H9 (cell line): ENCODE results near the gene PRSS50. TPM values are rescaled to one million over a fixed set of nuclear protein-coding genes. Genes with fewer than 3 reads are reported as not detected.
"Not testable (repeated sequence)": the region's sequence is repeated elsewhere in the genome, so short reads cannot be mapped to it uniquely, and the experiment has no call there.

ENCODE experiments used
- DNase-seq: peaks from one replicate; pipeline ENCODE4 v3.0.0-alpha.2; 2017
- H2AFZ ChIP-seq: one replicate; pipeline ENCODE4 v1.6.1; 2013; ENCODE audit warnings: mild to moderate bottlenecking, low read length, control low read depth, moderate library complexity
- H2AK5ac ChIP-seq: 2 replicates; pipeline ENCODE4 v1.6.1; 2013; ENCODE audit warnings: low read length, control low read depth, mixed read lengths; ENCODE audit not compliant: insufficient read length
- H2BK120ac ChIP-seq: one replicate; pipeline ENCODE4 v1.6.1; 2013; ENCODE audit warnings: low read depth, mild to moderate bottlenecking, low read length, control low read depth, inconsistent platforms; ENCODE audit not compliant: poor library complexity, severe bottlenecking
- H2BK12ac ChIP-seq: 2 replicates; pipeline ENCODE4 v1.6.1; 2013; ENCODE audit warnings: low read length, control low read depth, mixed read lengths, low read depth; ENCODE audit not compliant: insufficient read length
- H2BK15ac ChIP-seq: 2 replicates; pipeline ENCODE4 v1.6.1; 2013; ENCODE audit warnings: low read depth, low read length, control low read depth
- H2BK20ac ChIP-seq: one replicate; pipeline ENCODE4 v1.6.1; 2013; ENCODE audit warnings: low read depth, mild to moderate bottlenecking, low read length, control low read depth, inconsistent platforms; ENCODE audit not compliant: poor library complexity, severe bottlenecking
- H2BK5ac ChIP-seq: 2 replicates; pipeline ENCODE4 v1.6.1; 2013; ENCODE audit warnings: low read length, control low read depth, mixed read lengths; ENCODE audit not compliant: insufficient read length
- H3K14ac ChIP-seq: 2 replicates; pipeline ENCODE4 v1.6.1; 2013; ENCODE audit warnings: low read length, control low read depth; ENCODE audit not compliant: insufficient read depth
- H3K18ac ChIP-seq: 2 replicates; pipeline ENCODE4 v1.6.1; 2013; ENCODE audit warnings: low read depth, mild to moderate bottlenecking, mixed read lengths, low read length, control low read depth; ENCODE audit not compliant: insufficient read length
- H3K23ac ChIP-seq: 2 replicates; pipeline ENCODE4 v1.6.1; 2013; ENCODE audit warnings: low read length, control low read depth, mixed read lengths, low read depth; ENCODE audit not compliant: insufficient read length
- H3K23me2 ChIP-seq: 2 replicates; pipeline ENCODE4 v1.6.1; 2013; ENCODE audit warnings: low read depth, mild to moderate bottlenecking, mixed read lengths, low read length, control low read depth; ENCODE audit not compliant: insufficient read length, poor library complexity, severe bottlenecking
- H3K27ac ChIP-seq: 2 replicates; pipeline ENCODE4 v1.5.1; 2013; ENCODE audit warnings: low read length, control low read depth, mixed read lengths, low read depth; ENCODE audit not compliant: insufficient read length
- H3K27me3 ChIP-seq: 2 replicates; pipeline ENCODE4 v1.6.1; 2013; ENCODE audit warnings: low read length, control low read depth, inconsistent platforms; ENCODE audit not compliant: insufficient read depth
- H3K4ac ChIP-seq: 2 replicates; pipeline ENCODE4 v1.6.1; 2013; ENCODE audit warnings: low read depth, mild to moderate bottlenecking, control low read depth, inconsistent platforms, low read length, moderate library complexity
- H3K4me1 ChIP-seq: 2 replicates; pipeline ENCODE4 v1.6.1; 2013; ENCODE audit warnings: low read length, control low read depth, inconsistent platforms; ENCODE audit not compliant: insufficient read depth
- H3K4me2 ChIP-seq: 2 replicates; pipeline ENCODE4 v1.6.1; 2013; ENCODE audit warnings: low read length, control low read depth, mixed read lengths; ENCODE audit not compliant: insufficient read length, insufficient read depth
- H3K56ac ChIP-seq: 2 replicates; pipeline ENCODE4 v1.6.1; 2013; ENCODE audit warnings: low read depth, mild to moderate bottlenecking, mixed read lengths, low read length, control low read depth; ENCODE audit not compliant: insufficient read length
- H3K79me1 ChIP-seq: 2 replicates; pipeline ENCODE4 v1.6.1; 2013; ENCODE audit warnings: low read depth, mild to moderate bottlenecking, moderate library complexity, low read length, control low read depth, inconsistent platforms; ENCODE audit not compliant: insufficient read depth, poor library complexity, severe bottlenecking
- H3K79me2 ChIP-seq: 2 replicates; pipeline ENCODE4 v1.6.1; 2013; ENCODE audit warnings: low read length, control low read depth, inconsistent platforms; ENCODE audit not compliant: insufficient read depth
- H3K9ac ChIP-seq: 2 replicates; pipeline ENCODE4 v1.6.1; 2013; ENCODE audit warnings: low read length, control low read depth, mixed read lengths; ENCODE audit not compliant: insufficient read length; ENCODE audit errors: extremely low read depth
- H3K9me3 ChIP-seq: one replicate; pipeline ENCODE4 v1.6.1; 2013; ENCODE audit warnings: low read depth, low read length, inconsistent platforms; ENCODE audit not compliant: control insufficient read depth
- H3T11ph ChIP-seq: one replicate; pipeline ENCODE4 v1.6.1; 2013; ENCODE audit warnings: mild to moderate bottlenecking, low read length, control low read depth, inconsistent platforms
- H4K20me1 ChIP-seq: one replicate; pipeline ENCODE4 v1.6.1; 2013; ENCODE audit not compliant: control insufficient read depth, insufficient read length, insufficient read depth
- H4K5ac ChIP-seq: 2 replicates; pipeline ENCODE4 v1.6.1; 2013; ENCODE audit warnings: low read depth, mild to moderate bottlenecking, mixed read lengths, low read length, control low read depth; ENCODE audit not compliant: insufficient read length
- H4K8ac ChIP-seq: replicated peaks from 2 replicates; pipeline ENCODE4 v1.6.1; 2013; ENCODE audit warnings: low read length, control low read depth, mixed read lengths, low read depth; ENCODE audit not compliant: insufficient read length
- H4K91ac ChIP-seq: 2 replicates; pipeline ENCODE4 v1.6.1; 2013; ENCODE audit warnings: low read depth, mild to moderate bottlenecking, moderate library complexity, mixed read lengths, low read length, control low read depth; ENCODE audit not compliant: insufficient read length
- H3K27ac Mint-ChIP-seq, 3 experiments: 2 replicates in 2 of 3; 3 replicates in 1 of 3; pipeline ENCODE4 v1.8.0; 2020 to 2021; ENCODE audit warnings: mixed read lengths in 3 of 3, mild to moderate bottlenecking in 1 of 3, moderate library complexity in 1 of 3
- H3K27me3 Mint-ChIP-seq: 2 replicates; pipeline ENCODE4 v1.8.0; 2021; ENCODE audit warnings: low read depth, mild to moderate bottlenecking, moderate library complexity, mixed read lengths
- H3K36me3 Mint-ChIP-seq, 3 experiments: 2 replicates in 2 of 3; 3 replicates in 1 of 3; pipeline ENCODE4 v1.8.0; 2020 to 2021; ENCODE audit warnings: low read depth in 3 of 3, mixed read lengths in 3 of 3; ENCODE audit not compliant: insufficient read depth in 1 of 3
- H3K4me1 Mint-ChIP-seq, 2 experiments: 2 replicates each; pipeline ENCODE4 v1.8.0; 2020; ENCODE audit warnings: mixed read lengths in 2 of 2
- H3K4me3 Mint-ChIP-seq, 2 experiments: 2 replicates in 1 of 2; 3 replicates in 1 of 2; pipeline ENCODE4 v1.8.0; 2020 to 2021; ENCODE audit warnings: mild to moderate bottlenecking in 2 of 2, mixed read lengths in 2 of 2, moderate library complexity in 1 of 2
- H3K9me3 Mint-ChIP-seq, 2 experiments: 2 replicates in 1 of 2; 3 replicates in 1 of 2; pipeline ENCODE4 v1.8.0; 2020; ENCODE audit warnings: mild to moderate bottlenecking in 2 of 2, mixed read lengths in 2 of 2, moderate library complexity in 1 of 2
- WGBS: extraction: QIAGEN DNeasy Blood & Tissue Kit; methylation state at CpG from one replicate; pipeline ENCODE4 v1.1.7; 2013; ENCODE audit warnings: missing lambda C conversion rate, low lambda C conversion rate, mixed read lengths; ENCODE audit not compliant: insufficient read length; ENCODE audit errors: extremely low coverage; 5-methylcytosine and 5-hydroxymethylcytosine counted together
- total RNA-seq: library from RNA; stranded (reverse); gene quantifications from 2 replicates; pipeline ENCODE4 v1.2.1, GENCODE V29; 2021
- TF ChIP-seq, protein P1 (sequence below): fragments of 200-600 bp; sonication (generic); conservative IDR thresholded peaks from 3 replicates; pipeline ENCODE4 v1.8.0; 2021; ENCODE audit warnings: antibody characterized with exemption, mild to moderate bottlenecking

Gene PRSS50
- total RNA-seq, 1 experiment from 2014 or later: 0.24 TPM

DNA sequence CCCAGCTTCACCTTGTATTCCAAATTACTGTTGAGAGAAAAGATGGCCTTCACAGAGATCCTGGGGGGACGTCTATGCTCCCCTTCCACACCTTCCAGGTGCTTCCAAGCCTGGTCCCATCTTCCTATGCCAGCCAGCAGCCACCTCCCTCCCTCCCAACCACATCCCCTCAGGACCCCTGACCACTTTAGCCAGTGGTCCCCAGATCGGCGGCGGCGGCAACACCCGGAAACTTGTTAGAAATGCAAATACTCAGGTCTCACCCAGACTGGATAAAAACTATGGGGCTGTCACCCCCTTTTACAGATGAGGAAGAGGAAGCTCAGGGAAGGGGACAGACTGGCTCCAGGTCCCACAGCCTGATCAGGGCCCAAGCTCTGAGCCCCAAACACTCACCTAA is 38.0 kb upstream of the PRSS50 start:
- Histone ChIP-seq H3K14ac (no peak overlapping the region), H4K20me1 (no peaks in the 10 kb centered on the region), H4K91ac (no peak overlapping the region), H4K8ac (no peak overlapping the region), H2AK5ac (no peak overlapping the region), H2BK5ac (no peak overlapping the region), H3K4me1 (no peaks in the 10 kb centered on the region; the same call in 1 of the 2 replicates), H3K4me2 (no peak overlapping the region), H3K23ac (no peak overlapping the region), H3K27ac (no peak overlapping the region), H2BK20ac (no peak overlapping the region), H3K9ac (no peak overlapping the region), H3K79me1 (no peaks in the 10 kb centered on the region), H3K56ac (no peak overlapping the region), H3K27me3 (no peaks in the 10 kb centered on the region), H4K5ac (no peak overlapping the region), H3K9me3 (no peaks in the 10 kb centered on the region), H2BK12ac (no peak overlapping the region), H2BK120ac (no peak overlapping the region), H3K4ac (no peak overlapping the region), H3K79me2 (no peaks in the 10 kb centered on the region), H3T11ph (no peak overlapping the region), H2BK15ac (no peak overlapping the region), H2AFZ (no peak overlapping the region), H3K23me2 (no peaks in the 10 kb centered on the region), H3K18ac (no peak overlapping the region)
- Mint-ChIP-seq H3K27me3 (no peaks in the 10 kb centered on the region; the same call in 1 of the 2 replicates), H3K4me1 (peaks cover 10 to 11% of the 10 kb centered on the region in 2 experiments), H3K4me3 (no peak overlapping the region), H3K9me3 (no peaks in the 10 kb centered on the region), H3K36me3 (no peaks in the 10 kb centered on the region; a peak in 1 of 7 replicates), H3K27ac (peak overlapping the region in 1 of 3 experiments; percentile 36; a peak in 1 of 7 replicates)
- TF ChIP-seq, protein P1, sequence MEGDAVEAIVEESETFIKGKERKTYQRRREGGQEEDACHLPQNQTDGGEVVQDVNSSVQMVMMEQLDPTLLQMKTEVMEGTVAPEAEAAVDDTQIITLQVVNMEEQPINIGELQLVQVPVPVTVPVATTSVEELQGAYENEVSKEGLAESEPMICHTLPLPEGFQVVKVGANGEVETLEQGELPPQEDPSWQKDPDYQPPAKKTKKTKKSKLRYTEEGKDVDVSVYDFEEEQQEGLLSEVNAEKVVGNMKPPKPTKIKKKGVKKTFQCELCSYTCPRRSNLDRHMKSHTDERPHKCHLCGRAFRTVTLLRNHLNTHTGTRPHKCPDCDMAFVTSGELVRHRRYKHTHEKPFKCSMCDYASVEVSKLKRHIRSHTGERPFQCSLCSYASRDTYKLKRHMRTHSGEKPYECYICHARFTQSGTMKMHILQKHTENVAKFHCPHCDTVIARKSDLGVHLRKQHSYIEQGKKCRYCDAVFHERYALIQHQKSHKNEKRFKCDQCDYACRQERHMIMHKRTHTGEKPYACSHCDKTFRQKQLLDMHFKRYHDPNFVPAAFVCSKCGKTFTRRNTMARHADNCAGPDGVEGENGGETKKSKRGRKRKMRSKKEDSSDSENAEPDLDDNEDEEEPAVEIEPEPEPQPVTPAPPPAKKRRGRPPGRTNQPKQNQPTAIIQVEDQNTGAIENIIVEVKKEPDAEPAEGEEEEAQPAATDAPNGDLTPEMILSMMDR: no peak
- DNase-seq: no peak
- no CpG with 5 or more reads among the region's 6 CpGs for WGBS

GRCh38 chr3:46753127-46753526 is 35.5 kb upstream of the PRSS50 start:
- not testable (repeated sequence) for H3K9me3 Mint-ChIP-seq, H3K18ac ChIP-seq, H3K14ac ChIP-seq, H3K36me3 Mint-ChIP-seq, H2BK5ac ChIP-seq, H3K56ac ChIP-seq, H3K4me1 ChIP-seq, H3K23me2 ChIP-seq, H4K5ac ChIP-seq, H3K4ac ChIP-seq, H4K20me1 ChIP-seq, H3K27me3 Mint-ChIP-seq, H3K4me1 Mint-ChIP-seq, H3K27me3 ChIP-seq, H4K8ac ChIP-seq, H3K79me1 ChIP-seq, H2BK20ac ChIP-seq, H3K23ac ChIP-seq, DNase-seq, H3K27ac ChIP-seq, H2BK12ac ChIP-seq, H2AFZ ChIP-seq, H2AK5ac ChIP-seq, H3T11ph ChIP-seq, H3K4me2 ChIP-seq, H3K27ac Mint-ChIP-seq, H3K9ac ChIP-seq, H2BK15ac ChIP-seq, H3K79me2 ChIP-seq, H3K9me3 ChIP-seq, H3K4me3 Mint-ChIP-seq, H4K91ac ChIP-seq, H2BK120ac ChIP-seq
- no CpG with 5 or more reads among the region's 6 CpGs for WGBS
